GM10266 (cell line): ENCODE data around the gene AZU1.

Experiments used
- DNase-seq: peaks from one replicate; pipeline ENCODE4 v3.0.0; 2012; ENCODE audit errors: extremely low spot score
- CTCF ChIP-seq: IDR thresholded peaks from 2 replicates; pipeline ENCODE4 v1.5.1; 2012; ENCODE audit warnings: mild to moderate bottlenecking, low read depth; ENCODE audit not compliant: control insufficient read depth, insufficient read depth; ENCODE audit errors: missing control alignments

The AZU1 gene

GRCh38 chr19:871446-872265, 44.0 kb downstream of the AZU1 start:
- no peak for TF ChIP-seq CTCF
- no peak for DNase-seq

GRCh38 chr19:872266-872951, 44.8 kb downstream of the AZU1 start:
- TF ChIP-seq CTCF, result no peak
- peak; percentile 95 for DNase-seq

GRCh38 chr19:873084-873483, 45.4 kb downstream of the AZU1 start:
- DNase-seq, result peak; percentile 91
- TF ChIP-seq CTCF, result no peak

GRCh38 chr19:873561-874041, 46.0 kb downstream of the AZU1 start:
- TF ChIP-seq CTCF, result no peak

GRCh38 chr19:875265-875879, 47.7 kb downstream of the AZU1 start:
- no peak for DNase-seq
- TF ChIP-seq CTCF, result no peak

More at GRCh38 chr19:873561-874041, 46.0 kb downstream of the AZU1 start:
- DNase-seq, result no peak

- DNase-seq, result no peak
- TF ChIP-seq CTCF, result no peak
Observed at GRCh38 chr19:876089-876488, 48.5 kb downstream of the AZU1 start.
